ENCODE measurements around the gene TIMP3.

DNA sequence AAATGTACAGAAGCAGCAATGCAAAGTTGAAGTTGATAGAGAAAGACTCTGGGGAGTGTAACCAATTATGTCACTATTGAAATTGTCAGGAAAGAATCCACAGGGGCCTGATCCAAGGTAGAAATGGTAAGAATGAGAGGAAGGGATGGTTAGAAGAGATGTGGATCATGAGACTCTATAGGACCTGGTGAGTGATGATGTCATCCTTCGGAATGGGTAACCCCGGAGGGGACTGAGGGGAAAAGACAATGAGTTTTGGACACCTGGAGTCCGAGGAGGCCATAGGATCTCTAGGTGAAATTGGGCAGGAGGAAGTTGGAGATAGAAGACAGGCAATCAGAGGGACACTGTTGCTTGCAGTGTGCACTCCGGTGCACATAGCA is 6.3 kb upstream of the TIMP3 start:
- TF ChIP-seq CTCF (IDR thresholded peaks at IDR 0.05) (no peak), POLR2A (IDR thresholded peaks at IDR 0.05) (no peak)
